HK-2 (cell line): ENCODE results near the gene HOXB3.

Experiments
- DNase-seq: peaks from one replicate; pipeline ENCODE4 v3.0.0-alpha.2; 2018; ENCODE audit not compliant: unreplicated experiment

HOXB3 gene

DNA sequence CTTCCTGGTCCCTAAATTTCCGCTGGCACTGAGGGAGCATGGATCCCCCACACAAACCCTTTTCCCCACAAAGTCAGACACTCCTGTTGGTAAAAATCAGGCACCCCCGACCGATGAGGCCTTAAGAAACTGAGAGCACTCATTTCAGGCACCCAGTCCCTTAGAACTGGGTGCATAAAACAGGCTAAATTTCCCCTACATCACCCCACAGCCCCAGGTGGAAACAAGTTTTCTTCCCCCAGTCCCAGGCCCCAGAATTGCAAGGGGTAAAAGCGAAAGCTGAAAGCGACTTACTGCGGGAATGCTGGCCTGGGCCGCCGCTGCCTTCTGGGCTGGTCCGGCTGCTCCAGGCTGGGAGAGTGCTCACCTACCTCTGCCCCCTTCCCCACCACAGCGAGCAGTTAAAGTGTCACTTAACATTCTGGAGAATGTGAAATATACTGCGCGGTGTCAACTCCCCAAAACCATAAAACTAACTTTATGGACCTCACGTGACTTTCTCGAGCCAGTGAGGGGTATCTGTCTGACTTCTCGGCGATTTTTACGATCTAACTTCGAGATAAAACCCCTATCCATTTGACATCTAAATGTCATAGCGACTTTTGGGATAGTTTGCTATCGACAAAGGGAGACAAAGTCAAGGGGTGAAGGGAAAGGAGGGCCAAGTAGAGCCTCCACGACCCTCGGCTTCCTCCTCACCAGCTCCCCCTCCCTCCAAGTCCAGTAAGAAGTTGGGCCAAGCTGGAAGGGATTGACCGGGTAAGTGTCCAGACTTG is at the start of gene HOXB3:
Gene HOXB3, minus strand, starts transcription at position 411 of the 776 bp plus-strand sequence. CDS start 37,767 bp downstream, outside the sequence.
- DNase-seq, result no peak

DNA sequence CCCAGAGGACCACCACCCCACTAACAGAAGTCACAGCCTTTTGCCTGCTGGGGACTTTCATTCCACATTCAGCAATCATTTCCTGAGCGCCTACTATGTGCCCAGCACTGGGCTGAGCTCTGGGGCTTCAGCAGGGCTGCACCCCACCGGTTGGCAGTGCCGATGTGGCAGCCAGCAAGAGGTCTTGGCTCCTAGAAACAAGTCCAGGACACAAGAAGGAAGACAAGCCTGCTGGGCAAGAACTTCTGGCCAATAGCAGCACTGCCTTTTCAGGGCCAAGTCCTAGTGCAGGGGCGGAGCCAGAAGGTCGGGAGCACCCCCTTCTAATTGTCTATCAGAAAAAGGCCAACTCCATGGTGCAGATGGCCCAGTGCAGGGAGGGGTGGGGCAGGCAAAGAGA is 49.1 kb upstream of the HOXB3 start:
- no peak for DNase-seq

DNA sequence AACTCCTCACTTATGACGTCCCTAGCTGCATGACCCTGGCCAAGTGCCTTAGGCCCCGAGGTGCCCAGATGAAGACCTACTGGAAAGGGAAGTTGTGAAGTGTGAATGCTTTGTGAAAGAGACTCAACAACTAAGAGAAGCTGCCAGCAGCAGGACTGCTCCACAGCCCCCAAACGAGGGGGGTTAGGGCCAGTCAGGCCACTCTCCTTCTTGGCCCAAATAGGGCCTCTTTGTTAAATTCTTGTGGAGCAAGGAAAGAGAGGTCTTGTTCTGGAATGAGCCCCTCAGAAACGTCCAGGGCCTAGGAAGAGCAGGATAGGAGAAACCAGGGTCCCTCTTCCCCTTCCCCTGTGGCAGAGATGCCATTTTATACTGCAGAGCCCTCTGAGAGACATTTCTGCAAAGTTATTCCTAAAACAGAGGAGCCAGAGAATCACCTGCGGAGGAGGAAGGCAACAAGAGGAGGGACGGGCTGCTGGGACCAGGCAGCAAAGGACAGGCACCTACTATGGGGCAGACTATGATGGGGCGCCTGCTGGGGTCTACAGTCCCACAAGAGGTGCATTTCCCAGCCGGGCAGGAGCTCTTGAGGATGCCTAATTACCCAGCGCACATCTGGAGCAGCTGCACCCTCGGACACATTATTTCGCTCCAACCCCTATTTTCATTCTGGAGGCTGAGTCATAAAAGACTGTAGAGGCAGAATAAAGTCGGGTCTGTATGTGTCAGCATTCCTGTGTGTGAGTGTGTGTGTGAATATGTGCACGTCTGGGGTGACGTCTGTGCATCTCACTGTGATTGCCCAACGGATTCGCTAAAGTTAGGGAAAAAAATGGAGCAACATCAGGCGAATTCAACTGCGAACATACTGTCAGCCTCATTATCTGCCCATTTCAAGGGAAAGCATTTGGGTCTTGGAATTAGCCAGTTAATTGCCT is 47.6 kb upstream of the HOXB3 start:
- DNase-seq, result no peak

DNA sequence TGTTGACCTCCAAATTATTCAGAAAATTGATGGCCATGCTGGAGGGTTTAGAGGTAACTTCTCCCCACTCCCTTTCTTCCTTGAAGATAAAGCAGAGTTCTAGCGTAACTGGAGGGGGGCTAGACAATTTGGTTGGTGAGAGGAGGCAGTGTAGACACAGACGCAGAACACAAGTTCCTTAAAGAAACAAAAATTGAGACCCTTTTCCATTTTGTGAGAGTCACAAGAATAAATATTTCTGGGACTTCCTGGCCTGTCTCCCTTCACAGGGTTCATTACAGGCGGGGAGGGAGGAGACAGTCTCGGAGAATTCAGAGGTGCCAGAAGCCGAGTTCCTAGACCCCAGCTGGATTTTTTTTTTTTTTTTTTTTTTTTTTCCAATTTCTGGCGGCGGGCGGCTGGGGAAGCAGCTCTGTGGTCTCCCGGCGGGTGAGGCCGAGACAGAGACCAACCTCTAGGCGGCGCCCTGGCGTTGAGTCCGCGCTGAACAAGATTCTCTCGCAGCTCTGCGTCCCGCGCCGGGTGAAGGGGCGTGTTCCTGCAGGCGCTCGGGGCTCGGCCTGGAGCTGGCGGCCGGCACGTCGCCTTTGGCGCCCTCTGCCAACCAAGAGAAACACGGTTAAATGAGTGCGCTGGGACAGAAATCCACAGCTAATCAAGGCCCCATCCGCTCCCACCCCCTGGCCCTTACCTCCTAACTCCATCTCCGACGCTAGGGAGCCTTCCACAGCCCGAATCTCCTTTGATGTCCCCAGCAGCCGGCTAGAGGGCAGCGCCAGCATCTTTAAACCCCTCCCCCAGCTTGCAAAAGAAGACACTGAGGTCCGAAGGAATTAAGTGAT is 46.4 kb upstream of the HOXB3 start:
- no peak for DNase-seq

DNA sequence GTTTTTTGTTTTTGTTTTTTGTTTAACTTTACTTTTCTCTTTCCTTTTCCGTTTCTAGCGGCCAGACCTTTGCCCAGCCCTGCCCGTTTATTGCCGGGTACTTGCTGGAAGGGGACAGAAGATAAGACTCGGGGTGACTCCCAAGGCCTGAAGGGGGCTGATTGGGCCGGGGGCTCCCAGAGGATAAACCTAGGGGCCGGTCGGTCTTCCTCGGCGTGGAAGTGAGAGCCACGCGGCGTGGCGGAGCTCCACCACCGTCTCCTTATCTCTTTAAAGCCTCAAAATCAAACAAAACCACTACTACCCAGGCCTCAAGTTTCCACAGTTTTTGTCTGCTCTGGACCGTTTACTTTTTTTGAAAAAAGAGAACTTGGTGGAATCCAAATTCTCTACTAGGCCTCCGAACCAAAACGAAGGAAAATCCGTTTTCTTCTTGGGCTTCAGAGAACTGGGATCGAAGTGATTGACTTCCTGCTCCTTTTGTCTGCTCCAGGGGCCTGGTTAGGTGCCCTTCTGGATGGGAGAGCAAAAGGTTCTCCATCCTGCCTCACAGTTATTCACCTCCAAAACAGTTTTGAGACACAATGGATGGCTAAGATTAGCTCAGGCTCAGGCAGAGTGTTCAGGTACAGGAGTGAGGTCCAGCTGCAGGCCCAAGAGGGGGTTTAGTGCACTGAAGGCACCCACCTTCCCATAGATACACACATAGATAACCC is 44.6 kb upstream of the HOXB3 start:
- DNase-seq, result no peak

DNA sequence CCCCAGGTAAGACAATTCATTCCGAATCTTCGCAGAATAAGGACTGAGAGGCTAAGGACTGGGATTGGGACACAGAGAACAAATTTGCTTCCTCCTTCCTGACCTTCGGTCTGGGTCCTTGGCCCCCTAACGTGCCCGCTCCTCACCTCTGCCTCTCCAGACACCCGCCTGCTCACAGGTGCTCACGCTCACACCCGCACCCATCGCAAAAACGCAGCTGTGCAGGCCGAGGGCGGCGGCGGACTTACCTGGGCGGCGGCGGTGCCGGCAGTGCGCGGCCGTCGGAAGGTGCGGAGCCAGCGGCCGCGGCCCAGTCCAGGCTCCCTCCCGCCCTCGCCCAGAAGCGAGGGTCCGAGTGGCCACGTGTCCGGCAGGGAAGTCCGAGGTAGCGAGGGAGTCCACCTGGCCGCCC is 43.2 kb upstream of the HOXB3 start:
- DNase-seq, result no peak

DNA sequence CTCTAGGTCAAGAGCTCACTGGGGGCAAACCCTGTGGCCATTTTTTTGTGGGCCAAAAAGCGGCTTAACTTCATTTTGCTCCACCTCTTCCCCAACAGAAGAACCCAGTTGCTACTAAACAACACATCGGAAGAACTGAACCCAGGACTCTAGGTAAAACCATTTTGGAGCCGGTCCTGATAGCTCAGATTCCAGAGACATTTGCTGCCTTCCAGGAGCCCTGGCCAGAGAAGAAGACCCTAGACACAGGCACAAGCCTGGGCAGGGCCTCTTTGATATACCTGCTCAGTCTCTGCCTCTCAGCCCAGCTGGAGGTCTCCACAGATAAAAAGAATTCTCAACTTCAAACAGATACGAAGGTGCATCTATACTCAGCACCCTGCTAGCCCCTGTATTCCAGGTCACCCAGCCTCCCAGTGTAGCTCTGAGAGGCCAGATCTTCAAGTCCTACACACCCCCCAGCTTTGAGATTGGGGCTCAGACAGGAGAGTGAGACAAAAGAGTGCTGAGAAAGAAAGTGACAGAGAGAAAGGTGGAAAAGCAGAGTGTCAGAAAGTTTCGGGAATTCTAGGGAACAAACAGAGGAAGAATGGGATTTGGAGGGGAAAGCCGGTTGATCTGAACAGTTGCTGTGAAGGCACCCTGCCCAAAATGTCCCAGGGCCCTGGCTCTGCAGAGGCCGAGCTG is 42.7 kb upstream of the HOXB3 start:
- no peak for DNase-seq

DNA sequence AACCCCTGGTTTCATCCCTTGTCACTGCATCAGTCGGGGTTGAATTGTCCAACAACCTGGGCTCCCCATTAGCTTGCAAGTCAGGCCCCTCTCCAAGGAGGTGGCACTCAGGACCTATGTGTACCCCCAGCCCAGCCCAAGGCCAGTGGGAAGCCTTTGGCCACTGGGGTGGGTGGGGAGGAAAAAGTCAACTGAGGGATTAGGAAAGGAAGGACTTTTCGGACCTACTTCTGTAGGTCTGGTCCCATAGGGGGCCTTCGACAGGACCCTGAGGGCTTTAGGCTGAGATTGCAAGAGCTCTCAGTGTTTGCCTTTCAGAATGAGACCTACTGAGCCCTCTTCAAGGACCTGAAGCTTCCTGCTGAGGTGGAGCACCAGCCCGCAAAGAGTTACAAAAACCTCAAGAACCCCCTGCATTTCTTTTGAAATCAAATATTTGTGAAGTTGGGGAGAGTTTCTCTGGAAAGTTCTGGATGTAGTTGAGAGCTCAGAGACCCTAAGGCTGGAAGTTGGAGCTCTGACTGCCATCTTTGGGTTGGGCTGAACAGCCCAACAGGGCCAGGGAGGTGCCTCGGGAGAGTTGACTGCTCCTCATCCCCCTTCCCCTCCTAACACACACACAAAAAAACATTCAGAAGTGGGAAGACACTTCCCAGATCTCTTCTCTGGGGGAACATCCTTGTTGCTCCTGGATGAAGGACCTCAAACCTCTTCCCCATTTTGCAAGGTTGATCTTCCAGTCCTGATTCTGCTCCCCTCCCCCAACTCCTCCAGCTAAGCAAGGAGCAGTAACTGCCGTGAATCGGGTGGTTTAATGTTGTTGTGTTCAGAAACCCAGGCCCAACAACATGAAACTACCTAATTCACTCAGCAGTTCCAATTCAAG is 41.9 kb upstream of the HOXB3 start:
- no peak for DNase-seq

DNA sequence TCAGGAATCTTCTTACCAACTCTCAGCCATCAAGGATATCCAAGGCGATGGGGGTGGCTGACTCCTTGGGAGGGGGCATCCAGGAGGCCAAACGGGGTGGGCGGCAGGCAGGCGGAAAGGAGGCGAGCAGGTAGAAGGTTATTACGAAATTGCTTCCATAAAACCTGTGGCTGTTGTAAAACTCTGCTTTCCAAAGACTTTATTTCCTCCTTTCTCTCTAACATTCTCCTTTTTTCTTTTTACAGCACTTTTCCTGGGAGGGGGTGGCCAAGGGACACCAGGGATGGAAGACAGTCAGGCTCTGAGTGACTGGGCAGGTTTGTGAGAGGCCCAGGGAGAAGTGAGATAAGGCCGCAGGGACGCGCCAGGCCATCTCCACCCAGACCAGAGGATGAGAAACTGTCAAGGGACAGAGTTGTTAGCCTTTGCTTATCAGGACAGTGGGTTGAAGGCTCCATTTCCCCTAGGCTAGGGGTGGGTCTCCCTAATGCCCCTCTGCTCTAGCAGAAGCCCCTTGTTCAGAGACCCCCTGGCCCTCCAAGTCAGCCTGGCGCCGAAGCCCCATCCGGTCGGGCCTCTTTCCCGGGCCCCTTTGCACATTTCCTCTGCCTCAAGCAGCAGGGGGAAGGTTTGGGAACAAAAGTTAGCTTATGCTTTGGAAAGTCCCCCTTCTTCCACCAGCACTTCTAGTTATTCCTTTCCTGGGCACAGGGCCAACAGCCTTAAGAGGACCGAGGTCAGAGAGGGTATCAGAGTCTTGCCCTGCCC is 41.1 kb upstream of the HOXB3 start:
- DNase-seq, result no peak

DNA sequence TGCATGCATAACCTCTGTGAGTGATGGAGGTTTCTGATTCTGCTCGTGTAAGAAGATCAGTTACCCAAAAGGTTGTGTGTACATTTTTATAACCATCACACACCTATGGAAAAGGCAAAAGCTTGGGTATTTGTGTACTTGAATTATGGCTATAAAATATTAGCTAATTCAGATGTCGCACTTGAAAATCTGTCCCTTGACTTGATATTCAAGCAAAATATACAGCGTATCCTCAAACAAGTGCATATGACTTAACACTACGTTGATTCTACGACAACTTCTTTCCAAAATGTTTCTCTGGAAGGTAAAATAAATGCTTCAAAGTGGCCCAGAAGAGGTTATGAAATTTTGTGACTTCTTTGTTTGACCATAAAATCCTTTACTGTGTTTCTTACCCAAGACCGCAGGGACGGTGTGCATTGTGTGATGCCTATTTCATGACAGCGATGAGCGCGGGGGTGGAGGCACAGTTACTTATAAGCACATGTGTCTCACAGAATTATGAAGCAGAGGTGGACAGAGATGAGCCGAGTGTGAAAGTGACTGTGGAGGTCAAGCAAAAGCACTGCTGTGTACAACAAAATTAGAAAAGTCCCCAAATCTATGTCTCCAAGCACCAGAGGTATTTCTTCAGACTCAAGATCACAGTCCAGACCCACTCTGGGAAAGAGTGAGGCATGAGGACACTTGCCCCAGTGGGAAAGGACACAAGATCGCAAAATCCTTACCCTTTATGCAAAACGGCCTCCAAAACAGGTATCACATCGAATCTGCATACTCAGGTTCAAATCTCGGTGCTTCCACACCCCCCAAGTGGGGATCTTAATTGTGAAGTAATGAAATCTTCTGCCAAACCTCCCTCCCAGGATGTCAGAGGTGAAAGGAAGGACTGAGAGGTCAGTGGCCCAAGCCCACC is 40.2 kb upstream of the HOXB3 start:
- no peak for DNase-seq

DNA sequence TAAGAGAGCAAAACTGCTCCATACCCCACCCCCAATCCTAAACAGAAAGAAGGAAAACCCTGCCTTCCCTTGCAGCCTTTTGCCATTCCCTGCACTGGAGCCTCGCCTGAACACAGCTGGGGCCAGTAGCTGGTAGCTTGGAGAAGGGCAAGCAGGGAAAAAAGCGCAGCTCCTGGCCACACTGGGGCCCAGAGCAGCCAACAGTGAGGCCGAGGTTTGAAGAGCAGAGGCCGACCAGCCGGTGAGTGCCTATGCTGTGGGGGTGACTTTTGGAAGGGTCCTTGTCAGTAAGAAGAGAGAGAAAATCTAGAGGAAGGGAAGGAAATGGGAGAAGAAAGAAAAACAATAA is 39.3 kb upstream of the HOXB3 start:
- no peak for DNase-seq

DNA sequence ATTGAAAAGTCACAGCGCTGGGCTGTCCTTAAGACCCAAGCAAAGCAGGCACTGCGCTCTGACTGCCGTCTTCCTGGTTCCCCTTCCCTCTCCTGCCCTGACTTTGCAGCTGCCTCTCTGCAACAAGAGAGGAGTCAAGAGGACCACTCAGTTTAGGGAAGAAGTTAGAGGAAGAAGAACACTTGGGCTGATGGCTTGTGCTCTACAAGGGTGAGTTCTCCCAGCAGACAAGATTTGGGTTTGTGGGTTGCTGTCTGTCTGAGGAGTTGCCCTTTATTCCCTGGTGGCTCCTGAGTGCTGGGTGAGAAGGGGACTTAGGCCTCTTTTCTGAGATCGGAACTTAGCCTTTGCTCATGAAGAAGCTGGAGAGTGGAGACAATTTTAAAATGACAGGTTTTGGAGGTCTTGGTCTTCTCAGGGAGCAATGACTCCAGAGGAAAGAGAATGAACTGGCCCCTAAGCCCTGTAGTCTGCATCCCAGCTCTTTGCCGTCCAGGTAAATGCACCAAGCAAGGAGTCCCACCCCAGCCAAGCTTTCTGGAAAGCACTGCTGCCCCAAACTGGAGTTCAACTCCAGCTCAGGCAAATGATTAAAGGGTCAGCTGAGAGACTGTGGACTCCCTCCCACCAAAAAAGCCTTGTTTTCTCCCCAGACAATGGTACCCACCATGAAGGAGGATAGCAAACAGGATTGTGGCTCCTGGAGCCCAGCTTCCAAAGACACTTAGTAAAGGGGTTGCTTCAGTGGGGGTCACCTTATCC is 38.8 kb upstream of the HOXB3 start:
- DNase-seq, result no peak

DNA sequence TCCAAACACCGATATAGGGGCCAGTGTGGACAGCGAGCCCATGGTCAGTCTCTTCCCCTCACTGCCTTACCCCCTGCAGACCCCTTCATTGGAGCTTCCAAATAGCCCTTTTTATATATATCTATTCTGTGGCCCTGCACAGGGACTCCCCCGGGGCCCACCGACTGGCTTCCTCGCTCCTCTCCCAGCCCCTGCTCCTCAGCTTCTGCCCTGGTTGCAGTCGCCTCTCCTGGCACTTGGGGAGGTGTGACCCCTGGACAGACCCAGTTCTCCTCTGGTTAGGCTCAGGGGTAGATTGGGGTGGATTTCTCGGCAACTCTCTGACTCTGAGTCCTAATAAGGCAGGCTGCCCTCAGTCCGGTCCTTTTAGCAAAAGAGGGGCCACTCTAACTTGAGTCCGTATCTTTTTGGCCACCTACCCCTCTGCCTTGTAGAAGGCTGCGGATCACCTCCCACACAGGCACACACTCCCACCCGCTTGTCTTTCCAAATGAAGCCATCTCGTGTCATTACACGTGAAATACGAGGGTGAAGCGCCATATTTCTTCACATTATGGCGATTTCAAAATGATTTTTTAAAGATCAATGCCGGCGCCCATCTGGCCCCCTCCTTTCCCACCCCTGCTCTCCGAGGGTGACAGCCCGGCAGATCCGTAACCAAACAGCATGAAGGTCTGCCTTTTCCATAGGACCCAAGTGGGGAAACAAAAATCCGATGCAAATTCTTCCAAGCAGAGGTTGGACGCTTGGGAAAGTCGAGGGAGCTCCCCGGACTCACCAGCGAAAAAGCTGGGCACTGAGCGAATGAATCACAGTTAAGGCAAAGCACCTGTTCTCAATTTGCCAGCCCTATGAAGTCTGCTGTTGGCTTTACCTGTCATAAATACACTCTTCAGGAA is 37.8 kb upstream of the HOXB3 start:
- DNase-seq, result no peak

DNA sequence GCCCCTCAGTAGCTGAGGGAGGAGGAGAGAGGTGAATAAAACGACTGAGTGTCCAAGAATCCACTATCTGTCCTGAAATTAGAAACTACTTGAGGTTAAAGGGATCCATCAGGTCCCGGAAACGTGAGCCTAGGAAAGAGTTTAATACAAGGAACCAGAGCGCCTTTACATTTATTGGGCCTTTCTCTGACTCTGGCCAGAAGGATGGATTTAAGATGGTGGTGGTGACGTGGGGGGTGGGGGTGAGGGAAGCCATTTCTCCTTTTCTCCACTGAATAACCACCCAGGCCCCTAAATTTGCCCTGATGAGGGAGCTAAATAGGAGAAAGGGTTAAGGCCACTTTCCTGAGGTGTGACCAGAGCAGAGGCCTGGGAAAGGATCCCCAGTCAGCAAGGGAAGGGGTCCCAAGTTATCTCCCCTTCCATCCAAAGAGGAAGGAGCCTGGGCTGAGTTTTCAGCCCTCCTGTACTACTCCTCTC is 37.1 kb upstream of the HOXB3 start:
- DNase-seq, result no peak

DNA sequence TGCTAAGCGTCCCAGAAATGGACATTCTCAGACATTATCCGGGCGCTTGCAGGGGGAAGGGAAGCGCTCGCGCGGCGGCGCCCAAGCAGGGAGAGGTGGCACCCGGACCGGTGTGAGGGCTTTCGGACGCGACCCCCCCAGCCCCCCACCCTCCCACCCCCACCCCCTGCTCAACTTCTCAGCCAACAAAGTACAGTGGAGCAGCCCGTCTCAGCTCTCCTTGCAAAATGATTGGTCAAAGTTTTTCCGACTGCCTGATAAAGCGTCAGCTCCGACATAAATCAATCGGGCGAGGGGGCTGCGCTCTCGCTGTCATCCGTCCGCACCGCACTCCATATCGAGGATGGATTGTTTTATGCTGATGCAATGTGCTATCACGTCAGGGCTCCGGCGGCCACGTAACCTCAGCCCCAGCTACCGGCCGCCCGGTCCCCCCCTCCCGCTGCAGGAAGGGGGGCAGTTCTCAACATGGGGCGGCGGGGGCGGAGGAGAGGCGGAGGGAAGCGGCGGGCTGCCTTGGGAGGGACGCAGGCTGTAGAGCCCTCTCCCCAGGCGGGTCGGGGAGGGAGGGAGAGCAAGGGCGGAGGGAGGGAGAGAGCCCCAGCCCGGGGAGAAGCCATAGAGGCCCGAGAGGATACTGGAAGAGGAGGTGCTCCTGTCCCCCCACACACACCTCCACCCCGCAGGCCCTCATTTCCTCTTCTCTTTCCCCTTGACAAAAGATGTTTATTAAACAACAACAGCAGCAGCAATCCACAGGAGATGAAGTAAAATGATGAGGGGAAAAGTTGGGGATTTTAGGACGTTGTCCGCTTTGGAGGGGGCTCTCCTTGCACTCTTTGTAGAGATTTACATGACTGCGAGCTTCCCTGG is 36.4 kb upstream of the HOXB3 start, which contains the start of gene HOXB9:
Gene HOXB9, minus strand, starts transcription at position 114 of the 873 bp plus-strand sequence. Its CDS starts 89 bp downstream, at position 25.
- DNase-seq, result peak; percentile 91
